GM10248 (cell line): ENCODE data around the gene ESPN.
"Not testable (repeated sequence)": the region's sequence is repeated elsewhere in the genome, so short reads cannot be mapped to it uniquely, and the experiment has no call there.

Source experiments
- CTCF ChIA-PET: fragments of 300-600 bp; sonication (Branson Sonifier 250); formaldehyde crosslinking; extraction: SDS; loops from one replicate; lab custom pipeline; 2021; ENCODE audit warnings: antibody characterized with exemption; lab: Yijun Ruan, JAX
- POLR2A ChIA-PET: fragments of 350-650 bp; sonication (Branson Sonifier 250); formaldehyde crosslinking; extraction: SDS; loops from one replicate; lab custom pipeline; 2020; ENCODE audit warnings: antibody characterized with exemption; lab: Yijun Ruan, JAX
- DNase-seq: peaks from one replicate; pipeline ENCODE4 v3.0.0; 2012; ENCODE audit errors: extremely low spot score
- TF ChIP-seq, protein P1 (sequence below): IDR thresholded peaks from 2 replicates; pipeline ENCODE4 v1.5.1; 2012; ENCODE audit warnings: mild to moderate bottlenecking, low read depth; ENCODE audit errors: extremely low read depth, missing control alignments, control extremely low read depth

The ESPN gene

DNA sequence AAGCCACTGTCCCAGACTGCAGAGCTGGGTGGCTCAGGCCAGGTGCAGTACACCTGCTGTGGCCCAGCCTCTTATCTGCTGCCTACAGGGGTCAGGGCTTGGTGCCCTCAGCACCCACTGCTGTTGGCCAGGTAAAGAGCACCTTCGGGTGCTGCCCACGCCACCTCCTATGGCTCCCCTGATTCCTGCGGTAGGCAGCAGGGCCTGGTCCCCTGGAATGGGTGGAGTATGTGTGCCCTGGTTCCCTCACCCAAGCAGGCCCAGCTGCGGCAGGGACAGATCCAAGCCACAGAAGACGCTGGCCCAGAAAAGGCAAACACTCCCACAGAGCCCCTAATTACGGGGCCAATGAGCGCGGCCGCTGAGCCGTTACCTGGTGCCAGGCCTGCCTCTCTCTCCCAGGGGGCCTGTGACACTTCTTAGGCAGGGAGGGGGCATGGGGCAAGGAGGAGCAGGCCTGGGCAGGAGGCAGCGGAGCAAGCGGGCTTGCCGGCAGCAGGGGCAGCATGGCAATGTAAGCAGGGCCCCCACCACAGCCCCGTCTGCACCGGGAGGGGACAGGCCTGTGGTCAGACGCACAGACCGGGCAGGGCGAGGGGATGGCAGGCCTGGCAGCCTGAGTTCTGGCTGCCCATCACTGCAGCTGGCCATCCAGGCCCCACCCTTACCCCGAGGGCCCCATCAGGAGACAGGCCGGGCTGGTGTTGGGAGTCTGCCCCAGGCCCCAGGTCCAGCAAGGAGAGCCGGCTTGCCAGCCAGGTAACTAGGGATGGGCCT is 19.0 kb downstream of the ESPN start:
- DNase-seq = no peak
- TF ChIP-seq, protein P1, sequence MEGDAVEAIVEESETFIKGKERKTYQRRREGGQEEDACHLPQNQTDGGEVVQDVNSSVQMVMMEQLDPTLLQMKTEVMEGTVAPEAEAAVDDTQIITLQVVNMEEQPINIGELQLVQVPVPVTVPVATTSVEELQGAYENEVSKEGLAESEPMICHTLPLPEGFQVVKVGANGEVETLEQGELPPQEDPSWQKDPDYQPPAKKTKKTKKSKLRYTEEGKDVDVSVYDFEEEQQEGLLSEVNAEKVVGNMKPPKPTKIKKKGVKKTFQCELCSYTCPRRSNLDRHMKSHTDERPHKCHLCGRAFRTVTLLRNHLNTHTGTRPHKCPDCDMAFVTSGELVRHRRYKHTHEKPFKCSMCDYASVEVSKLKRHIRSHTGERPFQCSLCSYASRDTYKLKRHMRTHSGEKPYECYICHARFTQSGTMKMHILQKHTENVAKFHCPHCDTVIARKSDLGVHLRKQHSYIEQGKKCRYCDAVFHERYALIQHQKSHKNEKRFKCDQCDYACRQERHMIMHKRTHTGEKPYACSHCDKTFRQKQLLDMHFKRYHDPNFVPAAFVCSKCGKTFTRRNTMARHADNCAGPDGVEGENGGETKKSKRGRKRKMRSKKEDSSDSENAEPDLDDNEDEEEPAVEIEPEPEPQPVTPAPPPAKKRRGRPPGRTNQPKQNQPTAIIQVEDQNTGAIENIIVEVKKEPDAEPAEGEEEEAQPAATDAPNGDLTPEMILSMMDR = no peak
- POLR2A ChIA-PET = no interaction called here
- CTCF ChIA-PET = interaction anchor here (1.6 kb wide), 1 partner anchor 36 kb away, joined by 3 read pairs; no protein-coding TSS in a partner anchor

DNA sequence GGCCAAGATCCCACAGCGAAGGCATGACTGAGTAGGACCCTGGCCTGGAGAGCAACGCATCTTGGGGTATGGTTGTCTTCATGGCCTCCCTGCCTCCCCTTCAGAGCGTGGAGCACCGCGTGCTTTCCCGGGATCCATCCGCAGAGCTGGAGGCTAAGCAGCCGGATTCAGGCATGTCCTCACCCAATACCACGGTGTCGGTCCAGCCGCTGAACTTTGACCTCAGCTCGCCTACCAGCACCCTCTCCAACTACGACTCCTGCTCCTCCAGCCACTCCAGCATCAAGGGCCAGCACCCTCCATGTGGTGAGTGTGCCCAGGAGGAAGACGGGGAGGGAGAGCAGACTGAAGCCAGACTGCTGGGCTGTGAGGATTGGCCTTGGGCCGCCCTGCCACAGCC is 19.8 kb downstream of the ESPN start:
- ChIA-PET POLR2A (no interaction called here), CTCF (interaction anchor here (1.3 kb wide), 1 partner anchor 202 kb away, joined by 3 read pairs; no protein-coding TSS in a partner anchor)
- TF ChIP-seq, protein P1 = no peak
- DNase-seq = no peak

DNA sequence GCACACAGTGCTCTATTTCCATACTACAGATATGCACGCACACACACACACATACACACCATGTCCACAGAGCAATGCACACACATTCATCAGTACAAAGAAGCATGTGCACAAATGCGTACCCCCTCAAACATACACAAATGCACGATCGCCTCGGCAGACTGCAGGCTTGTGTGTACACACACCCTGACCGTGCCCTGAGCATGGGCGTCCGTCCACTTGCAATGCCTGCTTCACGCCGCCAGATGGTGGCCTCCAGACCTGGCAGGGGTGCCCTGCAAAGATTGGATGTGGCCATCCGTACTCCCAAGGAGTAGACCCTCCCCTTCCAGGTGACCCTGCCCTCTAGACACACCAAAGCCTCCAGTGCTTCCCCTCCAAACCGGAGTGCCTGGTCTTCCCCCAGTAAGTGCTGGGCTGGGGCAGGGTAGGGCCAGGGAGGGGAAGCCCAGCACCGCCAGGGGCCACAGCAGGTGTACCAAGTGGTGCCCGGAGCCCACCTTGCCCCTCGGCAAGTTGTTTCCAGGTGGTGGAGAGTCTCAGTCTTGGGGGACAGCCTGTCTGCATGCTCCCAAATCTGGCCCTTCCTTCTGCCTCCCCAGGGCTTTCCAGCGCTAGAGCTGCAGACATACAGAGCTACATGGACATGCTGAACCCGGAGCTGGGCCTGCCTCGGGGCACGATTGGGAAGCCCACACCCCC is 20.6 kb downstream of the ESPN start:
- POLR2A ChIA-PET = no interaction called here
- DNase-seq = no peak

DNA sequence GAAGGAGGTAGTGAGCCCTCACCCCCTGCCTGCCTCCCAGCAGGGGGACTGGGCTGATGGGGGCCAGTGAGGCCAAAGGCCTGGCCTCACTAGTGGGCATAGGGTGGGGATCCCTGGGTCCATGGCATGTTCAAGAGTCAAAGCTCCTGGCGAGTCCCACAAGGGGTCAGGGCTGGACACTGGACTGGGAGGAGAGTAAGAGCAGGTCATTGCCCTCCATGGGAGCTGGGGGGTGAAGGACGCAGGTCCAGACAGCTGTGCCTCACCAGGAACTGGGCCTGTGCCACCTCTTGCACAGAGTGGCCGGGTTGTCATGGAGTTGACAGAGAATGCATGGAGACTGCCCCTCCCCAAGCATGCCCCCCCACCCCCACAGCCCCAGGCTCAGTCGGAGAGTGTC is 21.4 kb downstream of the ESPN start:
- DNase-seq, POLR2A ChIA-PET: not testable (repeated sequence)
- CTCF ChIA-PET = interaction anchor here (1.2 to 1.7 kb wide), 5 partner anchors 23 to 44 kb away, joined by 3 to 7 read pairs (median 4); no protein-coding TSS in a partner anchor

More for the DNA sequence above, 20.6 kb downstream of the ESPN start:
- CTCF ChIA-PET = interaction anchor here (1.2 to 1.7 kb wide), 5 partner anchors 22 to 201 kb away, joined by 3 to 7 read pairs (median 4); no protein-coding TSS in a partner anchor
- TF ChIP-seq, protein P1 = peak; percentile 58

DNA sequence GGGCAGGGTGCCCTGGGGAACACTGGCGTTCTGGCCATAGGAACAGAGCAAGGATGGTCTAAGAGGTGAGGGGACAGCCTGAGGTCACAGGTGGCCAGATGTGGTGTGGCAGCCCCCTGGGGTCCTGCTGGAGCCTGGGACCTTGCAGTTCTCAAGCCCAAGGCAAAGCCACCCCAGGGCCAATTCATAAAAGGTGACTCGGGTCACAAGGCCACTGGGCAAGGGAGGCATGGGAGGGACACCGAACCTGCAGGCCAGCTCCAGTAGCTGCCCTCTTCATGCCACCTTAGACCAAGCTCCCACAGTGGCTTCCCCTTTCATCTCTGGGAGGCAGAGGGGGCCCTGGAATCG is 22.1 kb downstream of the ESPN start:
- no peak for DNase-seq
- TF ChIP-seq, protein P1 = no peak
- ChIA-PET POLR2A (no interaction called here), CTCF (interaction anchor here (1.4 to 3.7 kb wide), 5 partner anchors 7 to 33 kb away, joined by 4 to 32 read pairs (median 4); no protein-coding TSS in a partner anchor)

DNA sequence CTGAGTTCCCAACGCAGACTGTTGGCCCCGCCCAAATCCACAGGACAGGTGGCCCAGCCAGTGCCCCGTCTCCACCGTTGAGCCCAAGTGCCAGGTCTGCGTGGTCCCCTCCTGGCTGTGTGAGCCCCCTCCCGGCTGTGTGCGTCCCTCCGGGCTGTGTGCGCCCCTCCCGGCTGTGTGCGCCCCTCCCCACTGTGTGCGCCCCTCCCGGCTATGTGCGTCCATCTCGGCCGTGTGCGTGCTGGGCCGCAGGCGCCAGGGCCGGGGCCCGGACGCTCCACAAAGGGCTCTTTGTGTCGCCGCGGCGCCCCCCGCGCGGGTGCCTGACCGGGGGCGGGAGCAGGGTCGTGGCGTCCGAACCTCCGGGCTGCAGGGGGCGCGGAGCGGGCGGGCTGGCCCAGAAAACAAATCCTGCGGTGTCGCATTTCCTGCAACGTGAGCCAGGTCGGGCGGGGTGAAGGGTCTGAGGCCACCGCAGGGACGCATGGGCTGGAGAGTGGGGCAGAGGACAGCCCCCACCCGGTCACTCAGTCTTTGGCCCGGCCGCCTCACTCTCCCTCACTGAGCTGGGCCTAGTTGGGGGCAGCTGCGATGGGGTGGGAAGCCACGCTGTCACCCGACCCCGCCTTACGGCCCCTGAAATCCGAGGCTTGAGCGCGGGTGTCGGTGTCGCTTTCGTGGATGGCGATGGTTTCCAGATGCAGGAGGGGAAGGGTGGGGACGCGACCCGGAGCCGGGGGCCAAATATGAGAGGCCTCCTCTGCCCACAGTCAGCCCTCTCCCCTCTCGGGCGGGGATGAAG is 22.6 kb downstream of the ESPN start:
- TF ChIP-seq, protein P1 = no peak
- DNase-seq = no peak
- POLR2A ChIA-PET = no interaction called here
- CTCF ChIA-PET = interaction anchor here (1.3 to 3.7 kb wide), 5 partner anchors 8 to 33 kb away, joined by 3 to 32 read pairs (median 4); no protein-coding TSS in a partner anchor
